Measurements from ENCODE around the gene GRIA4. TPM values are rescaled to one million over a fixed set of nuclear protein-coding genes. Genes with fewer than 3 reads are reported as not detected.

GRIA4 gene
- polyA plus RNA-seq, 1 of the 3 experiments (the other 2 are of a cell fraction), result 0.02 TPM

DNA sequence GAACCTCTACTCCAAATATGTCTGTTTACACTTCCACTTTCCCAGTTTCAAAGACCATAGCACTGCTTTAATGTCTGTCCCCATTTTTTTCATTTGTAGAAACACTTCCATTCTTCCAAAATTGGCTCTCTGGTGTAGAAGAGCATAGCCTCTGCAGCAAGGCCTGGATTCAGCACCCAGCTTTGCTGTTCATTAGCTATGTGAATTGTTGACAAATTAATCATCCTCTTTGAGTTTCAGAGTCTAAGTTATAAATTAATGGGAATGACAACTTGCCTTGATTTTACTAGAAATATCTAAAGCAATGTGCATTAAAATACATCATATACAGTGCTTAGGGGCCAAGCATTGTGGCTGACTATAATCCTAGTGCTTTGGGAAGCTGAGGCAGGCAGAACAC is 22.4 kb downstream of the GRIA4 start (continued):
- TF ChIP-seq SMC3 (IDR thresholded peaks at IDR 0.05; ENCODE audit: low read depth, low read length), result no peak

DNA sequence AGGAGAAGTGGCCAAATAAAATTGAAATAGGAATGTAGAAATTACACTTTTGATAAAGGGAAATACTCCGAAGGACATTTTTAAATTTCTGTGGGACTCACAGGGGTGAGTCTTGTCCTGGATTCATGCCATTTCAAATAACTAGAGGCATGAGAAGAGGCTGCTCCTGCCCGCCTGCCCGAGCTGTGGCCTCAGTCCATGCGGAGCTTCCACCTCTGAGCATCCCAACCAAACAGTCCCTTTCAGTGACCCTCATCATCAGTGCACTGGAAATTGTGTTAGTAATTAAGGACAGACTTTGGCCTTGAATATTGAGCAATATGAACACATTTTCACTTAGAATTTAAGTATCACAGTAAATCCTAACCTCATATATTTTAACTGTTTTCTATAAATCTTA is 25.6 kb downstream of the GRIA4 start:
- ChIA-PET POLR2A (no interaction called here), CTCF (no interaction called here)
- Histone ChIP-seq H3K4me2 (no peak overlapping the region), H3K36me3 (replicated peaks in 1 of 2; ENCODE audit: control insufficient read depth in 1 of 2, insufficient read depth in 2 of 2, low read length in 1 of 2) (no peaks in the 10 kb centered on the region), H3K9ac (no peak overlapping the region), H3K27me3 (ENCODE audit: insufficient read depth) (no peaks in the 10 kb centered on the region), H3K79me2 (ENCODE audit: insufficient read depth) (no peaks in the 10 kb centered on the region), H4K20me1 (ENCODE audit: insufficient read depth) (no peaks in the 10 kb centered on the region), H3K9me3 (no peaks in the 10 kb centered on the region), H3K27ac (ENCODE audit: low read depth in 2 of 2, low read length in 1 of 2) (no peak overlapping the region), H3K4me1 (ENCODE audit: control insufficient read depth in 1 of 2, insufficient read depth in 2 of 2, low read depth in 1 of 2, low read length in 1 of 2) (no peaks in the 10 kb centered on the region; a peak in 1 of 4 replicates), H2AFZ (ENCODE audit: low read depth) (no peak overlapping the region), H3K9me2 (no peaks in the 10 kb centered on the region), H3K4me3 (ENCODE audit: low read depth in 2 of 2, low read length in 1 of 2) (no peak overlapping the region), H3F3A (replicated peaks; ENCODE audit: insufficient read depth) (no peaks in the 10 kb centered on the region)
- no peak for DNase-seq
- WGBS (ENCODE audit: low lambda C conversion rate), result 32% methylated on average over 4 of the region's 4 CpGs
- TF ChIP-seq FOXM1 (IDR thresholded peaks at IDR 0.05; ENCODE audit: low read depth), result no peak
- TF ChIP-seq SMC3 (IDR thresholded peaks at IDR 0.05; ENCODE audit: low read depth, low read length), result no peak
- TF ChIP-seq TEAD4 (IDR thresholded peaks at IDR 0.05; ENCODE audit: borderline replicate concordance, insufficient read depth), result no peak
- TF ChIP-seq YY1 (IDR thresholded peaks at IDR 0.05; ENCODE audit: low read depth), result no peak
- TF ChIP-seq RAD21 (IDR thresholded peaks at IDR 0.05; ENCODE audit: low read length), result no peak
- TF ChIP-seq TCF12 (IDR thresholded peaks at IDR 0.05), result no peak
- TF ChIP-seq EZH2phosphoT487 (IDR thresholded peaks at IDR 0.05; ENCODE audit: borderline replicate concordance, low read depth), result no peak
- TF ChIP-seq, protein P1, sequence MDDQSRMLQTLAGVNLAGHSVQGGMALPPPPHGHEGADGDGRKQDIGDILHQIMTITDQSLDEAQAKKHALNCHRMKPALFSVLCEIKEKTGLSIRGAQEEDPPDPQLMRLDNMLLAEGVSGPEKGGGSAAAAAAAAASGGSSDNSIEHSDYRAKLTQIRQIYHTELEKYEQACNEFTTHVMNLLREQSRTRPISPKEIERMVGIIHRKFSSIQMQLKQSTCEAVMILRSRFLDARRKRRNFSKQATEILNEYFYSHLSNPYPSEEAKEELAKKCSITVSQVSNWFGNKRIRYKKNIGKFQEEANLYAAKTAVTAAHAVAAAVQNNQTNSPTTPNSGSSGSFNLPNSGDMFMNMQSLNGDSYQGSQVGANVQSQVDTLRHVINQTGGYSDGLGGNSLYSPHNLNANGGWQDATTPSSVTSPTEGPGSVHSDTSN (IDR thresholded peaks at IDR 0.05), result no peak
- TF ChIP-seq GABPA (IDR thresholded peaks at IDR 0.05; ENCODE audit: low read depth), result no peak
- TF ChIP-seq SIN3A (IDR thresholded peaks at IDR 0.05; ENCODE audit: borderline replicate concordance, low read depth, low read length), result no peak
- TF ChIP-seq RCOR1 (IDR thresholded peaks at IDR 0.05; ENCODE audit: low read length), result no peak
- no peak for TF ChIP-seq GATA2 (CRISPR knock-in tag; IDR thresholded peaks at IDR 0.05)
- TF ChIP-seq, protein P2, sequence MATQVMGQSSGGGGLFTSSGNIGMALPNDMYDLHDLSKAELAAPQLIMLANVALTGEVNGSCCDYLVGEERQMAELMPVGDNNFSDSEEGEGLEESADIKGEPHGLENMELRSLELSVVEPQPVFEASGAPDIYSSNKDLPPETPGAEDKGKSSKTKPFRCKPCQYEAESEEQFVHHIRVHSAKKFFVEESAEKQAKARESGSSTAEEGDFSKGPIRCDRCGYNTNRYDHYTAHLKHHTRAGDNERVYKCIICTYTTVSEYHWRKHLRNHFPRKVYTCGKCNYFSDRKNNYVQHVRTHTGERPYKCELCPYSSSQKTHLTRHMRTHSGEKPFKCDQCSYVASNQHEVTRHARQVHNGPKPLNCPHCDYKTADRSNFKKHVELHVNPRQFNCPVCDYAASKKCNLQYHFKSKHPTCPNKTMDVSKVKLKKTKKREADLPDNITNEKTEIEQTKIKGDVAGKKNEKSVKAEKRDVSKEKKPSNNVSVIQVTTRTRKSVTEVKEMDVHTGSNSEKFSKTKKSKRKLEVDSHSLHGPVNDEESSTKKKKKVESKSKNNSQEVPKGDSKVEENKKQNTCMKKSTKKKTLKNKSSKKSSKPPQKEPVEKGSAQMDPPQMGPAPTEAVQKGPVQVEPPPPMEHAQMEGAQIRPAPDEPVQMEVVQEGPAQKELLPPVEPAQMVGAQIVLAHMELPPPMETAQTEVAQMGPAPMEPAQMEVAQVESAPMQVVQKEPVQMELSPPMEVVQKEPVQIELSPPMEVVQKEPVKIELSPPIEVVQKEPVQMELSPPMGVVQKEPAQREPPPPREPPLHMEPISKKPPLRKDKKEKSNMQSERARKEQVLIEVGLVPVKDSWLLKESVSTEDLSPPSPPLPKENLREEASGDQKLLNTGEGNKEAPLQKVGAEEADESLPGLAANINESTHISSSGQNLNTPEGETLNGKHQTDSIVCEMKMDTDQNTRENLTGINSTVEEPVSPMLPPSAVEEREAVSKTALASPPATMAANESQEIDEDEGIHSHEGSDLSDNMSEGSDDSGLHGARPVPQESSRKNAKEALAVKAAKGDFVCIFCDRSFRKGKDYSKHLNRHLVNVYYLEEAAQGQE (IDR thresholded peaks at IDR 0.05; ENCODE audit: low read depth, low read length), result no peak
- TF ChIP-seq TAF1 (IDR thresholded peaks at IDR 0.05; ENCODE audit: borderline replicate concordance, low read depth, low read length), result no peak
- no peak for TF ChIP-seq CHD2 (IDR thresholded peaks at IDR 0.05; ENCODE audit: low read length, partially characterized antibody)
- no peak for TF ChIP-seq EP300 (IDR thresholded peaks at IDR 0.05; ENCODE audit: borderline replicate concordance in 1 of 2, low read depth in 1 of 2, low read length in 1 of 2)
- TF ChIP-seq NRF1 (IDR thresholded peaks at IDR 0.05; ENCODE audit: low read depth, low read length), result no peak
- TF ChIP-seq, protein P3, sequence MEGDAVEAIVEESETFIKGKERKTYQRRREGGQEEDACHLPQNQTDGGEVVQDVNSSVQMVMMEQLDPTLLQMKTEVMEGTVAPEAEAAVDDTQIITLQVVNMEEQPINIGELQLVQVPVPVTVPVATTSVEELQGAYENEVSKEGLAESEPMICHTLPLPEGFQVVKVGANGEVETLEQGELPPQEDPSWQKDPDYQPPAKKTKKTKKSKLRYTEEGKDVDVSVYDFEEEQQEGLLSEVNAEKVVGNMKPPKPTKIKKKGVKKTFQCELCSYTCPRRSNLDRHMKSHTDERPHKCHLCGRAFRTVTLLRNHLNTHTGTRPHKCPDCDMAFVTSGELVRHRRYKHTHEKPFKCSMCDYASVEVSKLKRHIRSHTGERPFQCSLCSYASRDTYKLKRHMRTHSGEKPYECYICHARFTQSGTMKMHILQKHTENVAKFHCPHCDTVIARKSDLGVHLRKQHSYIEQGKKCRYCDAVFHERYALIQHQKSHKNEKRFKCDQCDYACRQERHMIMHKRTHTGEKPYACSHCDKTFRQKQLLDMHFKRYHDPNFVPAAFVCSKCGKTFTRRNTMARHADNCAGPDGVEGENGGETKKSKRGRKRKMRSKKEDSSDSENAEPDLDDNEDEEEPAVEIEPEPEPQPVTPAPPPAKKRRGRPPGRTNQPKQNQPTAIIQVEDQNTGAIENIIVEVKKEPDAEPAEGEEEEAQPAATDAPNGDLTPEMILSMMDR (IDR thresholded peaks at IDR 0.05), result no peak
- TF ChIP-seq, protein P4, sequence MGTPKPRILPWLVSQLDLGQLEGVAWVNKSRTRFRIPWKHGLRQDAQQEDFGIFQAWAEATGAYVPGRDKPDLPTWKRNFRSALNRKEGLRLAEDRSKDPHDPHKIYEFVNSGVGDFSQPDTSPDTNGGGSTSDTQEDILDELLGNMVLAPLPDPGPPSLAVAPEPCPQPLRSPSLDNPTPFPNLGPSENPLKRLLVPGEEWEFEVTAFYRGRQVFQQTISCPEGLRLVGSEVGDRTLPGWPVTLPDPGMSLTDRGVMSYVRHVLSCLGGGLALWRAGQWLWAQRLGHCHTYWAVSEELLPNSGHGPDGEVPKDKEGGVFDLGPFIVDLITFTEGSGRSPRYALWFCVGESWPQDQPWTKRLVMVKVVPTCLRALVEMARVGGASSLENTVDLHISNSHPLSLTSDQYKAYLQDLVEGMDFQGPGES (IDR thresholded peaks at IDR 0.05; ENCODE audit: low read depth, low read length), result no peak

All from SK-N-SH (cell line).